AG10803 (cell line): ENCODE results near the gene CLEC11A.

Source experiments
- DNase-seq: peaks from one replicate; pipeline ENCODE4 v3.0.0; 2010; ENCODE audit warnings: low read depth
- H3K4me3 ChIP-seq: 2 replicates; pipeline ENCODE4 v1.5.1; 2011; ENCODE audit warnings: mild to moderate bottlenecking, low read length, control low read depth
- TF ChIP-seq, protein P1 (sequence below): conservative IDR thresholded peaks from 2 replicates; pipeline ENCODE4 v1.5.1; 2011; ENCODE audit warnings: mild to moderate bottlenecking, low read length, control low read depth, inconsistent platforms

Gene CLEC11A

GRCh38 chr19:50713556-50714236 is 9.5 kb upstream of the CLEC11A start:
- no peak overlapping the region for H3K4me3 ChIP-seq
- DNase-seq, result no peak
- TF ChIP-seq, protein P1, sequence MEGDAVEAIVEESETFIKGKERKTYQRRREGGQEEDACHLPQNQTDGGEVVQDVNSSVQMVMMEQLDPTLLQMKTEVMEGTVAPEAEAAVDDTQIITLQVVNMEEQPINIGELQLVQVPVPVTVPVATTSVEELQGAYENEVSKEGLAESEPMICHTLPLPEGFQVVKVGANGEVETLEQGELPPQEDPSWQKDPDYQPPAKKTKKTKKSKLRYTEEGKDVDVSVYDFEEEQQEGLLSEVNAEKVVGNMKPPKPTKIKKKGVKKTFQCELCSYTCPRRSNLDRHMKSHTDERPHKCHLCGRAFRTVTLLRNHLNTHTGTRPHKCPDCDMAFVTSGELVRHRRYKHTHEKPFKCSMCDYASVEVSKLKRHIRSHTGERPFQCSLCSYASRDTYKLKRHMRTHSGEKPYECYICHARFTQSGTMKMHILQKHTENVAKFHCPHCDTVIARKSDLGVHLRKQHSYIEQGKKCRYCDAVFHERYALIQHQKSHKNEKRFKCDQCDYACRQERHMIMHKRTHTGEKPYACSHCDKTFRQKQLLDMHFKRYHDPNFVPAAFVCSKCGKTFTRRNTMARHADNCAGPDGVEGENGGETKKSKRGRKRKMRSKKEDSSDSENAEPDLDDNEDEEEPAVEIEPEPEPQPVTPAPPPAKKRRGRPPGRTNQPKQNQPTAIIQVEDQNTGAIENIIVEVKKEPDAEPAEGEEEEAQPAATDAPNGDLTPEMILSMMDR, result no peak

DNA sequence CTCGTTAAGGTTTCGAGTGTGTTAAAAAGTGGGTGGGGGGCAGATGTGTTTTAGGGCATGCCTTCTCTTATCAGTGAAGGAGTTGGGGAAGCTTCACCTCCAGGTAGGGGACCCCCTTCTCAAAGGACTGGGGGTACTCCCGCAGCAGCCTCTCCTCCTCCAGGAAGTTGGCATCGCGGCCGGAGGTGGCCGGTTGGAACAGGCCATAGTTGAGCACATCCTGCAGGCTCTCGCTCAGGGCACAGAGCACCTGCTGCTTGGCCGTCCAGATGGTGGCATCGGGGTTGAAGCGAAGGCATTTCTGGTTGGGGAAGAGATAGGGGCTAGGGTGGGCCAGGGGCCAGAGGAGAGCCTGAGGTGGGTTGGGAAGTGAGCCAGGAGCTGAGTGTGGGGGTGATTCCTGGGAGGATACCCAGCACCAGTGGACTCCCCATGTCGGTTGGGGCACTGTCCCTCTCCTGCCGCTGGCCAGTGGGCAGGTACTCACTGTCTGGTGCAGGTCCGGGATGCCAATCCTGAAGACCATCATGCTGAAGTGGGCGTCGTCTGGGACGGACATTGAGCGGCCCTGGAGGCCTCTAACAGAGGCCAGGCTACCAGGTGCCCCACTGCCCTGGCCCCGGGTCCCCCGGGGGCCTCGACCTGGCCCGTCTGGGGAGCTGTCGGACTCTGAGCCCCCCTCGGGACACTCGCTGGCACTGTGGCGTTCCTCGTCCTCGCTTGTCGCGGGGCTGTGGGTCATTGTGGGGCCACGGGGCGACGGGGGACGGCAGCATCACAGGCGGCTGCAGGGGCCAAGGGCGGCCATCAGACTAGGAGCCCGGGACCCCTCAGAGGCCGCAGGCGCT is 6.8 kb upstream of the CLEC11A start:
- DNase-seq, result no peak
- TF ChIP-seq, protein P1, result no peak
- H3K4me3 ChIP-seq, result no peak overlapping the region

- no peak for DNase-seq
- no peak overlapping the region for H3K4me3 ChIP-seq
- TF ChIP-seq, protein P1, result no peak
Observed at GRCh38 chr19:50717026-50717723, 6.0 kb upstream of the CLEC11A start.

GRCh38 chr19:50717891-50718254 is 5.3 kb upstream of the CLEC11A start:
- TF ChIP-seq, protein P1, result no peak
- no peak overlapping the region for H3K4me3 ChIP-seq
- no peak for DNase-seq

DNA sequence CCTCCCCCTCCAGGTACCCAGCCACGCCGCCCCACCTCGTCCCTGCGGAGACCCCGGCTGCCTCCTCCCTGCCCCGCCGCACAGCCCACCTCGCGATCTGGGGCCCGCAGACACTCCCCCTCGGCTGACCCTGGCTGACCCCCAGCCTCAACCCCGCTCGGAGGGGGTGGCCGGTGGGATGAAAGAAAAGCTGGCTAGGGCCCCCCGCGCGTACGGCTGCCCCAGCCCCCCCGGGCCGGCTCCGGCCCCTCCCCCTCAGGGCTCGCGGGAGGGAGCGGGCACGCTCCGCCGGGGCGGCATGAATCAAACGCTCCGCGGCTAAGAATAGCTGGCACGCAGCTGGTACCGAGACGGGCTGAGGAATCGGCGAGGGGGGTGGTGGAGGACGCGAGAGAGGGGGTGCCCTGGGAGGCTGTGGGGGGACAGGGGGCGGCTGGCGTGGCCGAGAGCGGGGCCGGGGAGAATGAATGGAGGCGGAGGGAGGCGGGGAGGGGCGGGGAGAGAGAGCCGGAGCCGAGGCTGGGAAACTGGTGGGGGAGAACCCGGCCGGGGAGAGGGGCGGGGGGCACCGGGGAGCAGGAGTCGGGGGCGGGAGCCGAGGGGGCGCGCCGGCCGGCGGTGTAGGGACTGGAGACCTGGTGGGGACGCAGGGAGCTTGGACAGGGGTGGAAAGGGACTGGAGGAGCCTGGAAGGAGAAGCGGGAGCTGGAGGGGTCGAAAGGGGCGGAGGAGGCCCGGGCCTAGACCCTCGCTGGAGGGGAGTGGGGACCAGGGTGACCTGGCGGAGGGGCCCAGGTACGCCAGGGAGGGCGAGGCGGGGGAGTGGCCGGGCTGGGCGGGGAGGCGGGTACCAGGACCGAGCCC is 4.7 kb upstream of the CLEC11A start:
- H3K4me3 ChIP-seq, result peak overlapping the region; percentile 57
- no peak for DNase-seq
- TF ChIP-seq, protein P1, result no peak

- TF ChIP-seq, protein P1, result no peak
- H3K4me3 ChIP-seq, result peak overlapping the region; percentile 57
- DNase-seq, result no peak
Observed at GRCh38 chr19:50719119-50719435, 4.1 kb upstream of the CLEC11A start.
